Right lobe of liver (tissue), 6 donors: ENCODE results near the gene PADI6. TPM values are rescaled to one million over a fixed set of nuclear protein-coding genes. Genes with fewer than 3 reads are reported as not detected.

ENCODE experiments used
- ATAC-seq, 4 donors: fragments of 200-7000 bp; cut with Tn5 transposase; one replicate each; pipeline ENCODE4 v1.9.1; 2020; ENCODE audit warnings: mild to moderate bottlenecking in 4 of 4, moderate library complexity in 4 of 4
- DNase-seq, 3 donors: peaks; one replicate each; pipeline ENCODE4 v3.0.0-alpha.2; 2020
- H3K27ac ChIP-seq, 3 donors: fragments of 200-600 bp; one replicate each; pipeline ENCODE4 v1.8.0; 2022
- H3K27me3 ChIP-seq, 2 donors: fragments of 200-600 bp; one replicate each; pipeline ENCODE4 v1.8.0; 2022
- H3K36me3 ChIP-seq, 4 donors: fragments of 200-600 bp; sonication (generic) in 1 of 4; one replicate each; pipeline versions ENCODE4 v1.5.1 to v1.8.0; 2017 to 2022; ENCODE audit warnings: control low read depth in 1 of 4
- H3K4me1 ChIP-seq, 4 donors: fragments of 200-600 bp; sonication (generic) in 1 of 4; one replicate each; pipeline versions ENCODE4 v1.5.1 to v1.8.0; 2017 to 2022; ENCODE audit warnings: control low read depth in 1 of 4
- H3K4me3 ChIP-seq, 3 donors: fragments of 200-600 bp; one replicate each; pipeline ENCODE4 v1.8.0; 2022
- H3K9me3 ChIP-seq, 4 donors: fragments of 200-600 bp; sonication (generic) in 1 of 4; one replicate each; pipeline versions ENCODE4 v1.5.1 to v1.8.0; 2017 to 2022; ENCODE audit warnings: control low read depth in 1 of 4
- POLR2A ChIP-seq: fragments of 450-650 bp; IDR thresholded peaks from one replicate; pipeline ENCODE4 v1.6.1; 2017; ENCODE audit warnings: antibody characterized with exemption, mild to moderate bottlenecking
- WGBS: methylation state at CpG from one replicate; pipeline ENCODE4 v1.1.6; 2018; ENCODE audit warnings: low coverage, low lambda C conversion rate; ENCODE audit not compliant: insufficient coverage; ENCODE audit errors: missing lambda C conversion rate; 5-methylcytosine and 5-hydroxymethylcytosine counted together
- intact Hi-C, 2 donors: fragments of 100-400 bp; cut with DNase I; formaldehyde crosslinking; loops; one replicate each; pipeline versions ENCODE4 v1.11.2 to v1.14.1; 2022
- total RNA-seq, 6 experiments: library from RNA; depleted of rRNA in 2 of 6; stranded (reverse); fragments of >200 nt in 2 of 6; fragmentation: NEBNext Ultra II Directional in 3 of 6; extraction: Animal tissue kit (Norgen Biotek cat#: 25700) in 3 of 6; gene quantifications; one replicate each; pipeline versions ENCODE4 v1.1.0 to v1.2.4, GENCODE V29; 2016 to 2023
- TF ChIP-seq, protein P1 (sequence below), 4 donors: fragments of 200-600 bp in 3 of 4; fragments of 450-650 bp in 1 of 4; IDR thresholded peaks; one replicate each; pipeline versions ENCODE4 v1.5.1 to v1.8.0; 2016 to 2022; ENCODE audit warnings: antibody characterized with exemption in 4 of 4, mild to moderate bottlenecking in 2 of 4
- donor health status: DM: no; HTN: yes; CAD: no.
- donor health status: DM: no; HTN: no; CAD: no.
- donor health status: DM: no; HTN: no; CAD: no.
- donor health status: DM: no; HTN: yes; CAD: no.
- donor health status: DM: no; HTN: yes; CAD: no.

The PADI6 gene
- total RNA-seq, 6 experiments from 2014 or later = not detected

DNA sequence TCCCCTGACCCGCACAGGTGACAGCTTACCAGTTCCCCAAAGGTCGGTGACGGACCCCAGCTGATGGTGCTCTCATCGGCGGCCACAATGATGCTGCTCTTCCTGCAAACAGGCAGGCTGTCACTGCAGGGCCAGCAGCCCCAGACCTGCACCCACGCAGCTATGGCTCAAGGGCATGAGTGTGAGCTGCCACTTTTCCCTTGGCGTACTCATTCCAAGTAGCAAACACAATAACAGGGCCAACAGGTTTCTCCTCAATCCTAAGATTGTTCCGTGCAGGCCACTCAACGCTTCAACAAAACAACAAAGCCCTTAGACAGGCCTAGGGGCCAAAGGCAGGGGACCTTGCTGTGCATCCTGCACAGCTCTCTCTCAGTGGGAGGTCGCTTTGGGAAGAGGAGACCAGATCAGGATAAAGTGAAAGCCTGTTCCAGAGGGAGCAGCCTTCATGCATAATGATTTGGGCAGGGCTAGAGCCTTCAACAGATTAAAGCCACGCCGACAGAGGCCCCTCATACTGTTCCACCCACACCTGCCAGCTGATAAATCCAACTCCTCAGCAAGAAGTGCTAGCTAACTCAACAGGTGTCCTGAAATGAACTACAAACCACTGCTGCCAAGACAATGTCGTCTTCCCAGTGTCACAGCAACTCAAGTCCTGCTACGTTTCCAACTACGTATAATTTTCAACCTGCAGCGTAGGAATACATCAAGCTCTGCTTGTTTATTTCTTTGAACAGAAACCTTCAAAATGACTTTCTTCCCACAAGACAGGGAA, 40.3 kb downstream of the PADI6 start:
- Histone ChIP-seq H3K36me3 (peaks cover 0 to 83% (median 26%) of the 10 kb centered on the region in 4 donors), H3K27me3 (no peaks in the 10 kb centered on the region), H3K27ac (no peak overlapping the region), H3K9me3 (no peaks in the 10 kb centered on the region), H3K4me3 (no peak overlapping the region), H3K4me1 (no peaks in the 10 kb centered on the region)
- 92% methylated on average over 9 of the region's 16 CpGs for WGBS
- ATAC-seq (no peak), DNase-seq (no peak)
- intact Hi-C loops = no loop called here
- TF ChIP-seq, protein P1, sequence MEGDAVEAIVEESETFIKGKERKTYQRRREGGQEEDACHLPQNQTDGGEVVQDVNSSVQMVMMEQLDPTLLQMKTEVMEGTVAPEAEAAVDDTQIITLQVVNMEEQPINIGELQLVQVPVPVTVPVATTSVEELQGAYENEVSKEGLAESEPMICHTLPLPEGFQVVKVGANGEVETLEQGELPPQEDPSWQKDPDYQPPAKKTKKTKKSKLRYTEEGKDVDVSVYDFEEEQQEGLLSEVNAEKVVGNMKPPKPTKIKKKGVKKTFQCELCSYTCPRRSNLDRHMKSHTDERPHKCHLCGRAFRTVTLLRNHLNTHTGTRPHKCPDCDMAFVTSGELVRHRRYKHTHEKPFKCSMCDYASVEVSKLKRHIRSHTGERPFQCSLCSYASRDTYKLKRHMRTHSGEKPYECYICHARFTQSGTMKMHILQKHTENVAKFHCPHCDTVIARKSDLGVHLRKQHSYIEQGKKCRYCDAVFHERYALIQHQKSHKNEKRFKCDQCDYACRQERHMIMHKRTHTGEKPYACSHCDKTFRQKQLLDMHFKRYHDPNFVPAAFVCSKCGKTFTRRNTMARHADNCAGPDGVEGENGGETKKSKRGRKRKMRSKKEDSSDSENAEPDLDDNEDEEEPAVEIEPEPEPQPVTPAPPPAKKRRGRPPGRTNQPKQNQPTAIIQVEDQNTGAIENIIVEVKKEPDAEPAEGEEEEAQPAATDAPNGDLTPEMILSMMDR (IDR thresholded peaks at IDR 0.05) = no peak
- TF ChIP-seq POLR2A = no peak

DNA sequence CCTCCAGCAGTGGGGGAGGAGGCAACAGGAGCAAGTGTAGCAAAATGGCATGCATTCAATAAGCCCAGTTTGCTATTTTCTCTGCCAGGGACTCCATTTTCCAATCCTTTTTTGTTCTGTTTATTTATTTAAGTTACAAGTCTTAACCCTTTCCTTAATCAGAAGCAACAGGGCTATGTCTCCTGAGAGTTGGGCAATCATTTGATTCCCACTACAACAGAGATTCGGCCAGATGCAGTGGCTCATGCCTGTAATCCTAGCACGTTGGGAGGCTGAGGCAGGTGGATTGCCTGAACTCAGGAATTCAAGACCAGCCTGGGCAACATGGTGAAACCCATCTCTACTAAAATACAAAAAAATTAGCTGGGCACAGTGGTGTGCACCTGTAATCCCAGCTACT, 42.0 kb downstream of the PADI6 start:
- H3K36me3 ChIP-seq = peaks cover 0 to 95% (median 30%) of the 10 kb centered on the region in 4 donors
- H3K27ac ChIP-seq = no peak overlapping the region
- no peaks in the 10 kb centered on the region for H3K4me1 ChIP-seq
- H3K27me3 ChIP-seq = no peaks in the 10 kb centered on the region
- no peak overlapping the region for H3K4me3 ChIP-seq
- TF ChIP-seq, protein P1 (IDR thresholded peaks at IDR 0.05) = no peak
- no peak for TF ChIP-seq POLR2A
- intact Hi-C loops = no loop called here
- WGBS = 84% methylated on average over 2 of the region's 2 CpGs
- H3K9me3 ChIP-seq = no peaks in the 10 kb centered on the region
- DNase-seq (no peak), ATAC-seq (no peak)

DNA sequence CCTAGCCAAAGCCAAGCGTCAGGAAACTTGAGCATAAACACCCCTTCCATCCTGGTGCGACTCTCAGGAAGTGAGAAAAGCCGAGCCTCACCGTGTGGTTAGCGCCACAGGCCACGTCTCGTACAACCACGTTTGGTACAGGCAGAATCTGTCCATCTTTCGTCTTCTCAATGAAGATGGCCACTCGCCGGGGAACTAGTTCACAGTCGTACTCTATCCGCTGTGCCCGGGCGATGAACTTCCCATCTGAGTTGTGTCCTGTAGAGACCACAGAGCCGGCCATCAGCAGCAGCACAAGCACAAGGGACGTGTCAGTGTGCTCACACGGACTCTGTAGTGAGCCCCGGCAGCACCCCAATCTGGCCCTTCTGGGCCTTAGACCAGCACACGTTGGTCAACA, 44.4 kb downstream of the PADI6 start:
- no peak for TF ChIP-seq POLR2A
- TF ChIP-seq, protein P1 (IDR thresholded peaks at IDR 0.05) = no peak
- H3K36me3 ChIP-seq = peaks cover 0 to 94% (median 28%) of the 10 kb centered on the region in 4 donors
- WGBS = 96% methylated on average over 9 of the region's 20 CpGs
- no peak for DNase-seq
- no peak overlapping the region for H3K27ac ChIP-seq
- H3K4me3 ChIP-seq = no peak overlapping the region
- no peaks in the 10 kb centered on the region for H3K27me3 ChIP-seq
- ATAC-seq = no peak
- H3K9me3 ChIP-seq = no peaks in the 10 kb centered on the region
- intact Hi-C loops = no loop called here
- H3K4me1 ChIP-seq = no peaks in the 10 kb centered on the region

DNA sequence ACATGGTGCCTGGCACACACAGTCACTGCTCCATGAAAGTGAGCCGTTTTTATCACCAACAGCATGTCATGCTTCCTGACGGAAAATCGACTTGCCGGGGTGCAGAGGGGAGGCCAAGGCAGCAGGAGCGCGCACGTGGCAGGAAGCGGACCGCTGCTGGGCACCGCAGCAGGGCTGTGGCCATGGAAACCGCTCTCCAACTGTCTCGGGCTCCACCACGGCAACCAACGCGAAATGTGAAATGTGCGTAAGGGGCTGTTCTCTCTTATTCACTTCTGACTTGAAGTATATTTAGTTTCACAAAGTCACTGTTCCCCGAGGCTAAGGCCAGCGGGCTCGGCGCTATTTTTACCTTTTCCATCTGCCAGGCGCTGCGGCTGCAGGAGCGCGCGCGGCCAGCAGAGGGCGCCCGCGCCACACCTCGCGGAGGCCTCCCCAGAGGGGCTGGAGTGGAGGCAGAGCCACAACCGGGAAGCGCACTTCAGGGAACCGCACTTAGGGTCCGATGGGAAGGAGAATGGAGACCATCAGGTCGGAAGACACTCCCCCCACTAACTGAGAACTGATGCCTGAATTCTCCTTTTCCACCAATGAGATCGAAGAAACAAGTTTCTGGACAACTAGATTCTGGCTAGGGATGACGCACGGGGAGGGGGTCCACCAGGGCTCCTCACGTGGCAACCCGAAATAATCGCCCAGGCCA, 47.8 kb downstream of the PADI6 start:
- ATAC-seq = peak; percentile 83 to 91 (median 88)
- H3K36me3 ChIP-seq = peaks cover 0 to 85% (median 26%) of the 10 kb centered on the region in 4 donors
- no peaks in the 10 kb centered on the region for H3K9me3 ChIP-seq
- H3K27me3 ChIP-seq = no peaks in the 10 kb centered on the region
- peak; percentile 60 to 72 (median 66) for DNase-seq
- 42% methylated on average over 26 of the region's 42 CpGs for WGBS
- no peak overlapping the region for H3K27ac ChIP-seq
- intact Hi-C loops = no loop called here
- H3K4me3 ChIP-seq = no peak overlapping the region
- H3K4me1 ChIP-seq = no peaks in the 10 kb centered on the region
- TF ChIP-seq, protein P1 (IDR thresholded peaks at IDR 0.05) = peak; percentile 91 to 99 (median 98)
- no peak for TF ChIP-seq POLR2A
